Endothelial cell of umbilical vein (primary cell): ENCODE results near the gene HTRA1. TPM values are rescaled to one million over a fixed set of nuclear protein-coding genes. Genes with fewer than 3 reads are reported as not detected.

Experiments used
- BruUV-seq: library from RNA; stranded (reverse); fragments of 400-500 nt; replicated peaks from 2 replicates; lab custom pipeline; 2021; lab: Mats Ljungman, UMichigan
- CTCF ChIA-PET: fragments of 300-600, 350-600 bp; sonication (Branson Sonifier 250); formaldehyde crosslinking; loops from one replicate; lab custom pipeline; 2021; ENCODE audit warnings: antibody characterized with exemption, inconsistent platforms; lab: Charles Lee
- POLR2A ChIA-PET: fragments of 300-600, 350-600 bp; sonication (Branson Sonifier 250); formaldehyde crosslinking; loops from one replicate; lab custom pipeline; 2021; ENCODE audit warnings: antibody characterized with exemption, inconsistent platforms; lab: Charles Lee
- DNase-seq: peaks from one replicate; pipeline ENCODE4 v3.0.0-alpha.2; 2011; ENCODE audit warnings: low read depth, low spot score
- FAIRE-seq: peaks from 2 replicates; lab custom pipeline; 2011; peaks lifted over from hg19 to GRCh38; lab: Jason Lieb, UNC
- H2AFZ ChIP-seq: 2 replicates; pipeline ENCODE4 v1.6.0; 2012; ENCODE audit warnings: low read depth, low read length, control low read depth, inconsistent platforms
- H3K27ac ChIP-seq: 2 replicates; pipeline ENCODE4 v1.5.1; 2011; ENCODE audit warnings: low read depth, mild to moderate bottlenecking, control low read depth, low read length, moderate library complexity; ENCODE audit not compliant: insufficient read depth
- H3K27me3 ChIP-seq, 2 experiments: 2 replicates each; pipeline versions ENCODE4 v1.6.0 to v1.6.1; 2011; ENCODE audit warnings: low read length in 2 of 2, mixed read lengths in 1 of 2; ENCODE audit not compliant: control insufficient read depth in 2 of 2, insufficient read depth in 2 of 2
- H3K36me3 ChIP-seq, 2 experiments: 2 replicates in 1 of 2; 3 replicates in 1 of 2; pipeline ENCODE4 v1.5.1; 2011; ENCODE audit warnings: low read length in 2 of 2, mild to moderate bottlenecking in 1 of 2, moderate library complexity in 1 of 2; ENCODE audit not compliant: control insufficient read depth in 2 of 2, insufficient read depth in 2 of 2; ENCODE audit errors: extremely low read depth in 1 of 2
- H3K4me1 ChIP-seq: 3 replicates; pipeline ENCODE4 v1.5.1; 2011; ENCODE audit warnings: mild to moderate bottlenecking, low read length; ENCODE audit not compliant: control insufficient read depth, insufficient read depth; ENCODE audit errors: extremely low read depth
- H3K4me2 ChIP-seq: 2 replicates; pipeline ENCODE4 v1.6.1; 2011; ENCODE audit warnings: low read length, control low read depth, mixed read lengths; ENCODE audit not compliant: insufficient read depth
- H3K4me3 ChIP-seq, 3 experiments: fragments of 200-600 bp in 1 of 3; sonication (generic), shearing (Covaris generic) in 1 of 3; replicated peaks in 1 of 3; 2 replicates each; pipeline ENCODE4 v1.5.1; 2011 to 2016; ENCODE audit warnings: control low read depth in 3 of 3, low read length in 3 of 3, mild to moderate bottlenecking in 2 of 3, inconsistent platforms in 1 of 3, low read depth in 1 of 3, moderate library complexity in 1 of 3; ENCODE audit not compliant: insufficient read depth in 1 of 3
- H3K79me2 ChIP-seq: 2 replicates; pipeline ENCODE4 v1.6.0; 2012; ENCODE audit warnings: low read length, inconsistent platforms; ENCODE audit not compliant: control insufficient read depth, insufficient read depth
- H3K9ac ChIP-seq: replicated peaks from 2 replicates; pipeline ENCODE3; 2011; ENCODE audit warnings: low read length, control low read depth; ENCODE audit not compliant: insufficient read depth; ENCODE audit errors: extremely low read depth
- H3K9me1 ChIP-seq: replicated peaks from 3 replicates; pipeline ENCODE4 v1.6.0; 2011; ENCODE audit warnings: mild to moderate bottlenecking, low read length; ENCODE audit not compliant: control insufficient read depth, insufficient read depth; ENCODE audit errors: extremely low read depth
- H3K9me3 ChIP-seq: replicated peaks from 2 replicates; pipeline ENCODE4 v1.5.1; 2012; ENCODE audit warnings: low read length, inconsistent platforms; ENCODE audit not compliant: control insufficient read depth, insufficient read depth
- H4K20me1 ChIP-seq: replicated peaks from 2 replicates; pipeline ENCODE3; 2011; ENCODE audit warnings: mild to moderate bottlenecking, low read length; ENCODE audit not compliant: control insufficient read depth, insufficient read depth; ENCODE audit errors: extremely low read depth
- EZH2 ChIP-seq: IDR thresholded peaks from 2 replicates; pipeline ENCODE4 v1.6.1; 2012; ENCODE audit warnings: borderline replicate concordance, low read depth, mild to moderate bottlenecking, moderate library complexity, low read length, inconsistent platforms; ENCODE audit not compliant: severe bottlenecking
- FOS ChIP-seq: IDR thresholded peaks from 2 replicates; pipeline ENCODE4 v1.6.1; 2011; ENCODE audit warnings: mild to moderate bottlenecking, low read length, moderate library complexity, borderline replicate concordance; ENCODE audit not compliant: insufficient read depth
- GATA2 ChIP-seq: IDR thresholded peaks from 2 replicates; pipeline ENCODE4 v1.7.0; 2011; ENCODE audit warnings: low read depth, mild to moderate bottlenecking, moderate library complexity, mixed read lengths, low read length; ENCODE audit not compliant: insufficient read length, insufficient read depth
- JUN ChIP-seq: IDR thresholded peaks from 2 replicates; pipeline ENCODE4 v1.6.1; 2011; ENCODE audit warnings: borderline replicate concordance, low read depth; ENCODE audit not compliant: insufficient read length, insufficient read depth
- MAX ChIP-seq: IDR thresholded peaks from 2 replicates; pipeline ENCODE4 v1.6.1; 2011; ENCODE audit not compliant: insufficient read depth, insufficient read length
- MYC ChIP-seq: IDR thresholded peaks from one replicate; pipeline ENCODE4 v1.6.1; 2011; ENCODE audit warnings: mild to moderate bottlenecking, low read depth, low read length
- POLR2A ChIP-seq: IDR thresholded peaks from 2 replicates; pipeline ENCODE4 v1.6.1; 2012; ENCODE audit warnings: low read depth, mild to moderate bottlenecking, control low read depth, low read length
- POLR2AphosphoS5 ChIP-seq: IDR thresholded peaks from 2 replicates; pipeline ENCODE4 v1.6.1; 2012; ENCODE audit warnings: low read depth, mild to moderate bottlenecking, control low read depth, low read length, moderate library complexity; ENCODE audit not compliant: insufficient read depth
- dilution Hi-C: fragments of 300-500 bp; cut with MboI; formaldehyde crosslinking; loops from one replicate; pipeline ENCODE4 v1.15.0; 2019; ENCODE audit warnings: low sequenced_read_pairs; ENCODE audit not compliant: extremely low pct_ligation_motif_present
- intact Hi-C: fragments of 100-400 bp; cut with micrococcal nuclease; formaldehyde crosslinking; loops from one replicate; pipeline ENCODE4 v1.10.0; 2022
- polyA plus RNA-seq, 4 experiments: library from polyadenylated mRNA; depleted of rRNA in 3 of 4; stranded (reverse) in 3 of 4; unstranded in 1 of 4; fragments of >200 nt; gene quantifications; 2 replicates each; pipeline versions ENCODE4 v1.2.1 to v1.2.3, GENCODE V29; 2011 to 2012; ENCODE audit warnings: missing spikeins in 1 of 4
- total RNA-seq: library from RNA; stranded (reverse); gene quantifications from 2 replicates; pipeline ENCODE4 v1.2.3, GENCODE V29; 2021
- TF ChIP-seq, protein P1 (sequence below), 2 donors: IDR thresholded peaks; 1 replicate in 1 of 2; 2 replicates in 1 of 2; pipeline ENCODE4 v1.5.1; 2011; ENCODE audit warnings: low read length in 2 of 2, mild to moderate bottlenecking in 2 of 2, moderate library complexity in 2 of 2, control low read depth in 1 of 2, inconsistent platforms in 1 of 2, low read depth in 1 of 2; ENCODE audit not compliant: insufficient read depth in 1 of 2; ENCODE audit errors: extremely low read depth in 1 of 2

Gene HTRA1
- total and polyA plus RNA-seq, 2 donors (not counting 3 experiments of a cell fraction or from before 2014, with no cell fraction given): 192 to 270 TPM

DNA sequence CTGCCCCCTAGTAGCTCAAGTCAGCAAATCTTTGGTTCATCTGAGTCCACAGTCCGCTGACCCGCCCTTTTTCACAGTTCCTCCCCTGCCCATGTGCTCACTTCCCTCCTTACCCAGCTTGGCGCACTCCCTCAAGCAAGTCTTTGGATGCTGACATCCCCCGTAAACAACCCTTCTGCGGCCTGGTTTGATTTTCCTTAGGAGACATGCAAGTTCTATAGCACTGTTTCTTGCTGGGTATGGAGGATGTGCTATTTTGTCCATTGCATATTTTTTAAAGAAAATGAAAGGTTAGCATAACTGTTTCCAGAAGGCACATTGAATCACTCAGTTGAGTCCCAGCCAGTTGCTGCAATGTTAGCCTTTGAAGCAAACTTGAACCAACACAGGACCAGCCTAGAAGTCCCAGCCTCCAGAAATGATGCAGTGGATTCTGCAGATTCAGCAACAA is 38.2 kb downstream of the HTRA1 start:
- no peaks in the 10 kb centered on the region for H3K9me1 ChIP-seq
- H3K9ac ChIP-seq: no peak overlapping the region
- no peak overlapping the region for H3K4me2 ChIP-seq
- CTCF ChIA-PET: interaction anchor here (0.8 to 1.4 kb wide), 3 partner anchors 42 to 201 kb away, joined by 3 read pairs; no protein-coding TSS in a partner anchor
- H3K4me3 ChIP-seq: no peak overlapping the region
- TF ChIP-seq, protein P1, sequence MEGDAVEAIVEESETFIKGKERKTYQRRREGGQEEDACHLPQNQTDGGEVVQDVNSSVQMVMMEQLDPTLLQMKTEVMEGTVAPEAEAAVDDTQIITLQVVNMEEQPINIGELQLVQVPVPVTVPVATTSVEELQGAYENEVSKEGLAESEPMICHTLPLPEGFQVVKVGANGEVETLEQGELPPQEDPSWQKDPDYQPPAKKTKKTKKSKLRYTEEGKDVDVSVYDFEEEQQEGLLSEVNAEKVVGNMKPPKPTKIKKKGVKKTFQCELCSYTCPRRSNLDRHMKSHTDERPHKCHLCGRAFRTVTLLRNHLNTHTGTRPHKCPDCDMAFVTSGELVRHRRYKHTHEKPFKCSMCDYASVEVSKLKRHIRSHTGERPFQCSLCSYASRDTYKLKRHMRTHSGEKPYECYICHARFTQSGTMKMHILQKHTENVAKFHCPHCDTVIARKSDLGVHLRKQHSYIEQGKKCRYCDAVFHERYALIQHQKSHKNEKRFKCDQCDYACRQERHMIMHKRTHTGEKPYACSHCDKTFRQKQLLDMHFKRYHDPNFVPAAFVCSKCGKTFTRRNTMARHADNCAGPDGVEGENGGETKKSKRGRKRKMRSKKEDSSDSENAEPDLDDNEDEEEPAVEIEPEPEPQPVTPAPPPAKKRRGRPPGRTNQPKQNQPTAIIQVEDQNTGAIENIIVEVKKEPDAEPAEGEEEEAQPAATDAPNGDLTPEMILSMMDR (IDR thresholded peaks at IDR 0.05; ENCODE audit: extremely low read depth in 1 of 2, insufficient read depth in 1 of 2, low read depth in 1 of 2, low read length in 2 of 2): no peak
- TF ChIP-seq EZH2 (no peak), MYC (no peak), GATA2 (no peak), POLR2A (no peak), JUN (no peak), POLR2AphosphoS5 (no peak), FOS (no peak), MAX (no peak)
- H4K20me1 ChIP-seq: no peaks in the 10 kb centered on the region
- intact Hi-C loops (loop anchor here (10.0 kb wide), 1 partner anchor 355 kb away; no protein-coding TSS in a partner anchor), dilution Hi-C loops (no loop called here)
- no peaks in the 10 kb centered on the region for H3K27me3 ChIP-seq
- no peak for FAIRE-seq
- no peak overlapping the region for H3K27ac ChIP-seq
- DNase-seq: no peak
- POLR2A ChIA-PET: no interaction called here
- no peak overlapping the region for H2AFZ ChIP-seq
- peaks cover 28% of the 10 kb centered on the region for H3K4me1 ChIP-seq
- no peaks in the 10 kb centered on the region for H3K9me3 ChIP-seq
- no peaks in the 10 kb centered on the region for H3K36me3 ChIP-seq
- peaks cover 3% of the 10 kb centered on the region for H3K79me2 ChIP-seq
- no TSS peak for BruUV-seq
